HG03432 (cell line): ENCODE measurements around the gene DHRS4.
"Not testable (repeated sequence)": the region's sequence is repeated elsewhere in the genome, so short reads cannot be mapped to it uniquely, and the experiment has no call there.

Source experiments
- ATAC-seq: cut with Tn5 transposase; IDR thresholded peaks from one replicate; pipeline ENCODE4 v1.9.1; 2021; ENCODE audit warnings: mild to moderate bottlenecking, moderate library complexity; ENCODE audit not compliant: unreplicated experiment

The DHRS4 gene

DNA sequence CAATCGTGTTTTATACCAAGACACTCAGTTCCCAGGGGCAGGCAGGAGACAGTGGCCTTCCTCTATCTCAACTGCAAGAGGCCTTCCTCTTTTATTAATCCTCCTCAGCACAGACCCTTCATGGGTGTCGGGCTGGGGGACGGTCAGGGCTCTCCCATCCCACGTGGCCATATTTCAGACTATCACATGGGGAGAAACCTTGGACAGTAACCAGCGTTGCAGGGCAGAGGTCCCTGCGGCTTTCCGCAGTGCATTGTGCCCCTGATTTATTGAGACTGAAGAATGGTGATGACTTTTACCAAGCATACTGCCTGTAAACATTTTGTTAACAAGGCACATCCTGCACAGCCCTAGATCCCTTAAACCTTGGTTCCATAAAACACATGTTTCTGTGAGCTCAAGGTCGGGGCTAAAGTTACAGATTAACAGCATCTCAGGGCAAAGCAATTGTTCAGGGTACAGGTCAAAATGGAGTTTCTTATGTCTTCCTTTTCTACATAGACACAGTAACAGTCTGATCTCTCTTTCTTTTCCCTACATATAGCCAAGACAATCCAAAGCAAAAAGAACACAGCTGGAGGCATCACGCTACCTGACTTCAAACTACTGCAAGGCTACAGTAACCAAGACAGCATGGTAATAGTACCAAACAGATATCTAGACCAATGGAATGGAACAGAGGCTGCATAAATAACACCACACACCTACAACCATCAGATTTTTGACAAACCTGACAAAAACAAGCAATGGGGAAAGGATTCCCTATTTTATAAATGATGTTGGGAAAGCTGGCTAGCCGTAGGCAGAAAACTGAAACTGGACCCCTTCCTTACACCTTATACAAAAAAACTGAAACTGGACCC lies 28.6 kb downstream of the DHRS4 start:
- ATAC-seq = not testable (repeated sequence)

DNA sequence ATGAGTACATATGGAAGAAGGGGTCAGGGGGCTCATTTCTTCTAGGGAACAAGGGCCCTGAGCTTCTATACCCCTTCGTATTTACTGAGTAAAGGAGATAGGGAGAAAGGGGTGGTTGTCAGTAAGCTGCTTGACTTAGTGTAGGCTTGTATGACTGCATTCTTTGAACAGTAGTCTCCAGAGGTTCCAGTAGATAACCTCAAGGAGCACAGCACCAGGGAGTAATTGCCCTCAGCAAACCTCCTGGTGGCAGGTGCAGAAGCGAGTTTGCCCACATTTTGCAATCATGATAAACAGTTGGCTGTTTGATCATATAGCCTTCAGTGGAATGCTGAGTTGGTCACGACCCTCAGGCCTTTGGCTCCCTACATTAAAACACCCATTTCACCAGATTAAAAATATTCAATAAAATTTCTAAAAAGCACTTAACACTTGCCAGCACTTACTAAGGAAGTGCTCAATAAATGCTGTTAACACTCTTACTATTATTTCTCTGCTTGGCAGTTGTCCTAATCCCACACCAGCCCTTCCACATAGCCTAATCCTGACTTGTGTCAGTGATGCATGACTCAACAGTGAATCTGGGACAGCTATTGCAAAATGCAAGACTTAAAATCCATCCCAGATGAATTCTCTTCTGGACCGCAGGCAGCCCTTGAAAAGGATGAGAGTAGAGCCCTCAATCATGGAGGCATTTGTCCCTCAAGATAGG lies 31.5 kb downstream of the DHRS4 start:
- no peak for ATAC-seq

DNA sequence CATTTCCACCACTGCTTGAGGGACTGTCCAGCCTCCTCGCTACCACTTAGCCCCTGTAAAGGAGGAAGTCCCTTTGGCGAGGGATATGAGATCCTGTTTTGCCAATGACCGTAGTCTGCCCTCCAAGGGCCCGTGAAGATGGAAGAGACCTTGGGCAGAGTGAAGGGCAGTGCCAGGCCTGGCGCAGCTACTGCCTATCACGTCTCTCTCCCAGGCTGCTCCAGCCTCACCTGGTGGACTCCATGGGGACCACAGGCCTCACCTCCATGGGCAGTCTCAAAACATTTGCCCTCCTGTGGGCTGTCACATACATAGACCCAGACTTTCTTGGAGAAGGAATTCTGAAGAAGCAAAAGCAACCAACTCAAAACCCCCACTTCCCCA lies 34.6 kb downstream of the DHRS4 start:
- ATAC-seq = peak; percentile 28

DNA sequence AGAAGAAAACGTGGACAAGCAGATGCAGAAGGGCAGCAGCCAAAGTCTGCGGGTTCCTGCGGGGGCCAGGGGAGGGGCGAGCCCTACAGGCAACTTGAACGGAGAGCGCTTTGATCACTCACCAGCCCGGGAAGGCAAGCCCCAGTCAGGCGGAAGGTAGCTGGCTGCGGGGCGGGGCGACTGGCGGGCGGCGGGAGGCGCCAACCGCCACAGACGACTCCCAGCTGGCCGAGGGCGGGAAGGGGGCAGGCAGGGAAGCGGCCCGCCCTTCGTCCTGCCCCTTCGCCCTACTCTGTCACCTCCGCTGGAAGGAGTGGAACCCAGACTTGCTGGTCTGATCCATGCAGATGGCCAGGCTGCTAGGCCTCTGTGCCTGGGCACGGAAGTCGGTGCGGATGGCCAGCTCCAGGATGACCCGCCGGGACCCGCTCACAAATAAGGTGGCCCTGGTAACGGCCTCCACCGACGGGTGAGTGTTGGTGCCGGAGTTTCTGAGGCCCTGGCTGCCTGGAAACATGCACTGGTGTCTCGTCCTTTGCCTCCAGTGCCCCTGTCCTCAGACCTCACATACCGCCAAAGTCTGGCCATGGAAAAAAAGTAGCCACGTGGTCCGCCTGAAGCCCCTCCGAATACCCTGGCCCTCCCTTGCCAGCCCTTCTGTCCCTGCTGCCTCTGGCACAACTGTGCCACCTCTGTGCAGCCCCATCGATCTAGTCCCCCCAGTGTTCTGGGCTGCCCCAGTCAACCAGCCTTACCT lies 35.2 kb downstream of the DHRS4 start, which contains the start of gene DHRS4L2:
Gene DHRS4L2, plus strand, starts transcription at position 323 of the 757 bp plus-strand sequence. Its CDS starts 19 bp downstream, at position 342.
- peak; percentile 98 for ATAC-seq

DNA sequence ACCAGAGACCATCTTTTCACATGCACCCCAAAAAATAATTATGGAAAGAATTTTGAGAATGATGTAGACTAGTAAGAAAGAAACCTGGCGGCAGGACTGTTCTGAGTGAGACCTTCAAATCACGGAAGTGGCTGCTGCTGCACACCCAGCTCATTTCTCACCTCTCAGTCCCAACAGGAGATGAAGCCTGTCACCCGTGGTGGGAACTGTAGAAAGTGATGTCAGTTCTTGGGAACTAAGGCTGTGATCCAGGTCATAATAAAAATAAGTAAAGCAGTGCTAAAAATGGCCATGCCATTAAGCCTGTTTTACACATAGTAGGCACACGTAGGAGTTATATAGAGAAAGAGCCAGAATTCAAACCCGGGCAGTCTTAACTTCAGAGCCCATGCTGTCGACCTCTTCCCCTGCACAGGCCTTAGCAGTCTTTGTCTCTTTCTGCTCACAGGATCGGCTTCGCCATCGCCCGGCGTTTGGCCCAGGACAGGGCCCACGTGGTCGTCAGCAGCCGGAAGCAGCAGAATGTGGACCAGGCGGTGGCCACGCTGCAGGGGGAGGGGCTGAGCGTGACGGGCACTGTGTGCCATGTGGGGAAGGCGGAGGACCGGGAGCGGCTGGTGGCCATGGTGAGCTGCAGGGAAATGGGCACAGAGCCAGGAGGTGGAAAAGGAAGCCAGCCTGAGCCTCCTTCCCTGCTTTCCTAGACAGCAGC lies 36.3 kb downstream of the DHRS4 start:
- ATAC-seq = not testable (repeated sequence)

DNA sequence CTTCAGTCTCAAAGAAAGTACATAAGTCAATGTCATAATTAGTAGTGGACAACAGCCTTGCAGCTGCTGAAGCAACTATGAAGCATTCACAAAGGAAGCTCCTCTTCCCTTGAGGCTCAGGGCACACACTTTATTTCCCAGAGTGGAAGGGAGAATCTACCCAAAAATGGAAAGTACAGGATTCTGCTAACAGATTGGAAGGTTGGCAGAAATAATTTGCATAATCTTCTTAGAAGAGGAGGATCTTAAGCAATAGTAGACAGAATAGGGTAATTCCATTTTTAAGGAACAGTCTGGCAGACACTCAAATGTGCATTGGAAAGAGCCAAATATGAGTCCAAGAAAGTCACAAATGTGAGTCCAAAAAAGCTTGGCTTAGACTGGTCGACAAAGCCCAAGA lies 37.4 kb downstream of the DHRS4 start:
- ATAC-seq = not testable (repeated sequence)

DNA sequence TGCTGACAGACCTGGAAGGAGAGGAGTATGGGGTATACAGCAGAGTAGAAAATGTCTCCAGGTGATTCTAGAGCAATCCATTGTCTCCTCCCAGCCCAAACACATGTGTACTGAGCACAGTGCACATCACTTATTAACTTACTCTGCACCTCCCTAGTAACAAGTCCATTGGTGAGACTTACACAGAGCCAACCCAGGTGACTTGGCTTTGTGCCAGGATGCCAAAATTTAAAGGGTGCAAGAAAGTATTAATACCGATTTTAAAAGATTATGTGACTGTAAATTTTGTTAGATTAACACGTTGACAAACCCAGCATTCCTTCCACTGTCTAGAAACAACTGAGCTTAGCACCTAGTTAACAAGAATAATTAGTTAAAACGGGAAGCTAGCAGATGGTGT lies 39.5 kb downstream of the DHRS4 start:
- not testable (repeated sequence) for ATAC-seq

DNA sequence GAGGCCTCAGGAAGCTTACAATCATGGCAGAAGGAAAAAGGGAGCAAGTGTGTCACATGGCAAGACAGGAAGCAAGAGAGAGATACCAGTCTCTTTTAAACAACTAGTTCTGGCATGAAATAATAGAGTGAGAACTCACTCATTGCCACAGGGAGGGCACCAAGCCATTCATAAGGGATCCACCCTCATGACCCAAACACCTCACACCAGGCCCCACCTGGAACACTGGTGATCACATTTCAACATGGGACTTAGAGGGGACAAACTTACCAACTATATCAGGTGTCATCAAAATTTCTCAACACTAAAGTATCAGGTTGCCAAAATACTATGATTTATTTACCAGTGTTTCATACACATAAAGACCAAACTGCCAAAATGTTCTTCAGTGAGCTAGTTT lies 42.4 kb downstream of the DHRS4 start:
- ATAC-seq = not testable (repeated sequence)

DNA sequence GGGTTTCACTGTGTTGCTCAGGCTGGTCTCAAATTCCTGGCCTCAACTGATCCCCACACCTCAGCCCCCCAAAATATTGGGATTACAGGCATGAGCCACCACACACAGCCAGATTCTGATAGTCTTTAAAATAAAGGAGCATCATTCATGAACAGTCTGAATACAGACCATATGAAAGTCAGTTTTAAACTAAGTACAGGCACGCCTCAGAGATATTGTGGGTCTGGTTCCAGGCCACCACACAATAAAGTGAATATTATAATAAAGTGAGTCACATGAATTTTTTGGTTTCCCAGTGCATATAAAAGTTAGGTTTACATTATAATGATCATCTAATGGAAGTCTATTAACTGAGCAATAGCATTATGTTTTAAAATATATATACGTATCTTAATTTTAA lies 43.3 kb downstream of the DHRS4 start:
- ATAC-seq = not testable (repeated sequence)

DNA sequence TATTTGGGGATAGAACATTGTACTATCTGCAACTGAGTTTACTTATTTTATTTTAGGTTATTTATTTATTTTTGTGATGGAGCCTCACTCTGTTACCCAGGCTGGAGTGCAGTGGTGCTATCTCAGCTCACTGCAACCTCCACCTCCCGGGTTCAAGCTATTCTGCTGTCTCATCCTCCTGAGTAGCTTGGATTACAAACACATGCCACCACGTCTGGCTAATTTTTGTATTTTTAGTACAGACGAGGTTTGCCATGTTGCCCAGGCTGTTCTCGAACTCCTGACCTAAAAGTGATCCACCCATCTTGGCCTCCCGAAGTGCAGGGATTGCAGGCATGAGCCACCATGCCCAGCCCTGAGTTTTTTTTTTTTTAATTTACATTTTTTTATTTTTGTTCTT lies 46.1 kb downstream of the DHRS4 start:
- ATAC-seq = not testable (repeated sequence)

DNA sequence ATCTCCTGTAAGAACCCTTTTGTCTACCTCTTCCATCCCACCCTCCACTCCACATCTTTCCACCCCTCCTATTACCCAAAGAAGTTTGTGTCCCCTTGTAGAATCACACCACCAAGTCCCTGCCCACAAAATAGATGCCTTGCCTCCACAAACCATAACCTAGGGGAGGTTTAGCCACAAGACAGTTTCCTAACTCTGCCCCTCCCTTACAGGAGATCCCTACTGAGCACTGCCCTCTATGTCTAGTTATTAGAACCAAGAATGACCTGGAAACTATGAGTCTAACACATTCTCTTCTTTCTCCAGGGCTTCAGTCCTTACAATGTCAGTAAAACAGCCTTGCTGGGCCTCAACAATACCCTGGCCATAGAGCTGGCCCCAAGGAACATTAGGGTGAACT lies 47.5 kb downstream of the DHRS4 start:
- not testable (repeated sequence) for ATAC-seq

DNA sequence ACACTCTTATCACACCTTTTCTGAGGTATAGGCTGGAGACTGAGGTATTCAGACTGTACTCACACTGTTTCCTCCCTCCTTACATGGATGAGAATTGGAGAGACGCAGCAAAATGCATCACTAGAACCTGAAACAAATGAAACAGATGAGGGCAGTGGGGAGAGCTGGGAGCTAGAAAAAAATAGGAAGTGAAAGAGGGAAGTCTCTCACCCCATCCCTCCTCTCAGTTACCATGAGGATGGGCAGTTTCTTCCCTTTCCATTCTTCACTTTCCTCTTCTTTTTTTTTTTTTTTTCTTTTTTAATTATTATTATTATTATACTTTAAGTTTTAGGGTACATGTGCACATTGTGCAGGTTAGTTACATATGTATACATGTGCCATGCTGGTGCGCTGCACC lies 48.1 kb downstream of the DHRS4 start:
- ATAC-seq = not testable (repeated sequence)

DNA sequence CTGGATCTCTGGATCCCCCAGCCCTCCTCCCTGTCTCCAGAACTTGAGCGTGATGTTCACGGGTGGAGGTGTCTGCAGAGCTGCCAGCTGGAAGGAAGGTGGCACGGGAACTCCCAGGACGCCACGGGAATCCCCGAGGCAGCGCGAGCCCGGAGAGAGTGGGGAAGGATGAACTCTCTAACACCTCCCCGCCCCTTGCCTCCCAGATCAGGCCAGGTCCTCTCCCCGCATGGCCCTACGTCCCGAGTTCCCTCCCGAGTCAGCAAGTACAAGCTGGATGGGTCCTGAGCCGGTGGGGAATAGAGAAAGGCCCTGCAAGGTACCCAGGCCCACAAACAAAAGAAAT lies 52.9 kb downstream of the DHRS4 start:
- peak; percentile 42 for ATAC-seq

DNA sequence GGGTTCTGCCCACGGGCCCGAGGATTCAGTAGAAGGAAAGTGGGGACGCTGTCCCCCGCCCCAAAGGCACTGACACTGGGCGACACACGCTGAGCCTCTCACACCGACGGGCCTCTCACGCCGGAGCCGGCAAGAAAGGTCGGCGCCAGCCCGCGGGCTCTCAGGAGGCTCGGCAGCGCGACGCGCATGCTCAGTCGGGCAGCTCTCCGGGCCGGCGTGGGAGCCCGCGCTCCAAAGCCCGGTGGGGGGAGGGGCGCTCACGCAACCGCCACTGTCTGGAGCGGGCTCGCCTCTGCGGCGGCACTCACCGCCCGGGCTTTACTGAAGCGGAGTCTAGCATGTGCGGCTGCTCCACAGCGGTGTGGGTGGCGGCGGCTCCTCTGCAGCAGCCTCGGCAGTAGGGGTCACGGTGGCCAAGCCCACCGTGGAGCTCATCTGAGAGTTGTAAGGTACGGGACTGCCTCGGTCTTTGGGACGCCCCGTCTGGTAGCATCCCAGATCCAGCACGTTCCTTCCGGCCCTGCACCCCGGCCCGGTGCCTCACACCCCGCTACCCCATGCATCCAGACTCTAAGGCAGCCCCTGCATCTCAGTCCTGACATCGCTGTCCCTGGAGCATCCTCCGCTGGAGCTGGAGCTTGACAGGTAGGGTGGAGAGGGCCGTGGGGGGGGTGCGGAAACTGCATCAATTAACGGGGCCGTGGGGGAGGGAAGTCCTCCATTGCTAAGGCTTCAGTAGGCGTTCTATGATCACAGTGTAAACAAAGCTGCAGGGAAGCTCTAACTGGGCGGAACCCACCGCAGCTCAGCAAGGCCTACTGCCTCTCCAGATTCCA lies 53.5 kb downstream of the DHRS4 start:
- peak; percentile 95 for ATAC-seq

DNA sequence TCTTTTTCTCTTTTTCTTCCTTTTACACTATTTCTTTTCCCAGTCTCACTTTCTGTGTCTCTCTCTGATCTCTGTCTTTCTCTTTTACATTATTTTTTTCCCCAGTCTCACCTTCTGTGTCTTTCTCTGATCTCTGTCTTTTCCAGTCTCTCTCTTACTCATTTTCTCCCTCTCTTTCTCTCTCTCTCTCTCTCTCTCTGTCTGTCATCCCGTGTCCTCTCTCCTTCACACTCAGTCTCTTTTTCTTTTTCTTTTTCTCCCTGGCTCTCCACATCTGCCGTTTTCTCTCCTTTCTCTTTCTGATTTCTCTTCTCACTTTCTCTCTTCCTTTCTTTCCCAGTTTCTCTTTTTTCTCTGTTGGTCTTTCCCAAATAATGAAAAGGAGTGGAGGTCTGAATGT lies 57.5 kb downstream of the DHRS4 start:
- ATAC-seq = no peak

DNA sequence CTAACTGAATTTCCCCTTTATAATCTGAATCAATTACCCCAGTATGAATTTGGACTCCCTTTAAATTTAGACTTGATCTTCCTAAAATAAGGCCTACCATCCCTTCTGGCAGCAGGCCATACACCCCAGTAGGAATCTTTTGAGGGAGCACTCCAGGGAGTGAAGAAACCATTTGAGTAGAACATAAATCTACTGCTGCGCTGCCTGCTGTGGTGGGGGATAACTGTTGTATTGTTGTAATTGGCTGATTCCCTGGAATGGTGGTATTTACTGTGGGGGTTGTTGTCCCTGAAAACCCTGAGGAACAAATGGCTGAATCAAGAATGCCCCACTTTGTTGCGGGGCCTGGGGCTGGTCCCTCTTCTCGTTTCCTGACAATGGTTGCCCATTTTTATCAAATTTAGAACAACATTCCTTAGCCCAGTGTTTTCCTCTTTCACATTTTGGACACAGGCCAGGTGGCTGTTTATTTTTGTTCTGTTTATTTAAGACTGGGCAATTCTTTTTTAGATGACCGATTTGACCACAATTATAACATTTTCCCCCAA lies 59.2 kb downstream of the DHRS4 start:
- not testable (repeated sequence) for ATAC-seq

DNA sequence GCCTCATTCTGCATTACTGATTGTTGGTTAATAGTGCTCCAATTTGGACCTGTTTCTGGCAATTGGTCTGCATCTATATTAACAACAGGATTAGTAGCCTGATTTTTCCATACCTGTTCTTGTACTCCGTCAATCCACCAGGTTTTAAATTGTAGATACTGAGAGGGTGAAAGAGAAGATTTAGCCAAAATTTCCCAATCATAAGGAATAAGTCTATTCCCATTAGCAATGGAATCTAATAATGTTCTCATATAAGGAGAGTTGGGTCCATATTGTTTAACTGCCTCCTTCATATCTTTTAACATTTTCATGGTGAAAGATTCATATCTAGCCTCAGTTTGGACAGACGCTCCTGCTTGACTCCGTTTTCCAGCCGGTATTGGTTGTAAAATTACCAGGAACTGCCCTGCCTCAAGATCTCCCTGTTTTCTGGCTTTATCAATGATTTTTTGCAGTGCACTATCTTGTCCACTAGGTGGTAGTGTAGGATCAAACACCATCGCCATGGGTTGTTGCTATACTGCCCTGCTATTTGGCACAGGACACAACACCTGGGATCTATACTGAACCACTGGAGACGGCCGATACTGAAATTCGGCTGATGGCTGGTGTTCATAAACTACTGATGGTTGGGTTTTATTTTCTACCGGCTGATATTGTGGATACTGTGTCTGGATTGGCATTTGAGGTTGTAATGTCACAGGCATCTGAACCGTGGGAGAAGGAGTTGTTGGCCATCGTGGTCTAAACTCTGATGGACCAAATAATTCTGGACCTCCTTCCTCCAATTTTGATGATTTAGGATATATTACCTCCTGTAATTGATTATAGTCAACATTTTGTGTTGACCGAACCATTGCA lies 60.3 kb downstream of the DHRS4 start:
- peak; percentile 52 for ATAC-seq

DNA sequence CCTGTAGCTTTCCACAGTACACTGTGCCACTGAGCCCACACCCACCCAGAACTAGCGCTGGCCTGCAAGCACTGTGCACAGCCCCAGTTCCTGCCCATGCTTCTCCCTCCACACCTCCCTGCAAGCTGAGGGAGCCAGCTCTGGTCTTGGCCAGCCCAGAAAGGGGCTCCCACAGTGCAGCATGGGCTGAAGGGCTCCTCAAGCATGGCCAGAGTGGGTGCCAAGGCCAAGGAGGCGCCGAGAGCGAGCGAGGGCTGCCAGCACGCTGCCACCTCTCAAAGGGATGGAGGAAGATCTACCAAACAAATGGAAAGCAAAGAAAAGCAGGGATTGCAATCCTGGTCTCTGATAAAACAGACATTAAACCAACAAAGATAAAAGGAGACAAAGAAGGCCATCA lies 62.2 kb downstream of the DHRS4 start:
- not testable (repeated sequence) for ATAC-seq
